Measurements from ENCODE around the gene FLT4. TPM values are rescaled to one million over a fixed set of nuclear protein-coding genes. Genes with fewer than 3 reads are reported as not detected.

FLT4 gene
- total RNA-seq, 1 experiment from 2014 or later, result 6.3 TPM

- Histone ChIP-seq H3K56ac (ENCODE audit: insufficient read length, low read depth, low read length) (no peak overlapping the region), H3K4me1 (ENCODE audit: insufficient read depth, low read length) (no peaks in the 10 kb centered on the region), H2BK120ac (ENCODE audit: low read depth, low read length, poor library complexity, severe bottlenecking) (no peak overlapping the region), H3K79me1 (ENCODE audit: insufficient read depth, low read depth, low read length, poor library complexity, severe bottlenecking) (no peaks in the 10 kb centered on the region), H4K5ac (ENCODE audit: insufficient read length, low read depth, low read length) (no peak overlapping the region), H2BK5ac (ENCODE audit: insufficient read length, low read length) (no peak overlapping the region), H2BK20ac (ENCODE audit: low read depth, low read length, poor library complexity, severe bottlenecking) (no peak overlapping the region), H4K8ac (replicated peaks; ENCODE audit: insufficient read length, low read depth, low read length) (no peak overlapping the region), H3T11ph (ENCODE audit: low read length) (no peak overlapping the region), H4K20me1 (ENCODE audit: control insufficient read depth, insufficient read depth, insufficient read length) (no peaks in the 10 kb centered on the region), H3K79me2 (ENCODE audit: insufficient read depth, low read length) (no peaks in the 10 kb centered on the region), H3K23ac (ENCODE audit: insufficient read length, low read depth, low read length) (no peak overlapping the region), H3K4me2 (ENCODE audit: insufficient read depth, insufficient read length, low read length) (no peak overlapping the region), H2BK15ac (ENCODE audit: low read depth, low read length) (no peak overlapping the region), H3K23me2 (ENCODE audit: insufficient read length, low read depth, low read length, poor library complexity, severe bottlenecking) (peaks cover 10% of the 10 kb centered on the region), H2BK12ac (ENCODE audit: insufficient read length, low read depth, low read length) (no peak overlapping the region), H2AFZ (ENCODE audit: low read length) (no peak overlapping the region), H3K4ac (ENCODE audit: low read depth, low read length) (no peak overlapping the region), H3K9me3 (ENCODE audit: control insufficient read depth, low read depth, low read length) (no peaks in the 10 kb centered on the region), H3K18ac (ENCODE audit: insufficient read length, low read depth, low read length) (no peak overlapping the region), H4K91ac (ENCODE audit: insufficient read length, low read depth, low read length) (no peak overlapping the region), H3K9ac (ENCODE audit: extremely low read depth, insufficient read length, low read length) (no peak overlapping the region), H3K27me3 (ENCODE audit: insufficient read depth, low read length) (peaks cover 11% of the 10 kb centered on the region; the same call in 1 of the 2 replicates), H3K27ac (ENCODE audit: insufficient read length, low read depth, low read length) (no peak overlapping the region), H2AK5ac (ENCODE audit: insufficient read length, low read length) (no peak overlapping the region), H3K14ac (ENCODE audit: insufficient read depth, low read length) (no peak overlapping the region)
- Mint-ChIP-seq H3K27me3 (ENCODE audit: low read depth) (peaks cover 65% of the 10 kb centered on the region), H3K4me3 (no peak overlapping the region), H3K27ac (no peak overlapping the region), H3K36me3 (ENCODE audit: insufficient read depth in 1 of 3, low read depth in 3 of 3) (peaks cover 0 to 5% (median 0%) of the 10 kb centered on the region in 3 experiments; a peak in 1 of 7 replicates), H3K9me3 (peaks cover 0 to 1% of the 10 kb centered on the region in 2 experiments; a peak in 2 of 5 replicates), H3K4me1 (peaks cover 10 to 14% of the 10 kb centered on the region in 2 experiments)
- TF ChIP-seq CTCF (conservative IDR thresholded peaks at IDR 0.05), result no peak
- no peak for DNase-seq
- no CpG with 5 or more reads among the region's 11 CpGs for WGBS (ENCODE audit: extremely low coverage, insufficient read length, low lambda C conversion rate)
Observed at GRCh38 chr5:180652346-180652745, 2.9 kb upstream of the FLT4 start.

Measured in H9 (cell line).